Measurements from ENCODE around the gene ARL6. TPM values are rescaled to one million over a fixed set of nuclear protein-coding genes. Genes with fewer than 3 reads are reported as not detected.

The ARL6 gene
- total and polyA plus RNA-seq, 5 donors from 2014 or later = 1.7 to 3.2 (median 2.8) TPM

DNA sequence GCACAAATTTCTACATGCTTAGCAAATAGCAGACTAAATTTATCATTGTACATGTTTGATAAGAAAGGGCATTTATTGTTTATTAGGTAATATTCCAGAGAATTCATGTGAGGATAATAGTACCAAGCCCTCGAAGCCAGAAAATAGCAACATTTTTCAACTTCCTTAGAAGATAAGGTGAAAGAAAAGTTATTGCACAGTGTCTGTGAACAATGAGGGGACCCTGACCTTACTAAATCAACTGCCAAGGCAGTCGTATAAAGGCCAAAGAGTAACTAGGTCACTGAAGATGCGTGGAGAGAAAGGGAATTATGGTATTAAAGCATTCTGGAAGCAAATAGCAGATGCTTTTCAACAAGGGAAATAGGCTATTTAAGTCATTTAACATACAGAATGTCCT is 20.3 kb upstream of the ARL6 start:
- no peaks in the 10 kb centered on the region for H3K36me3 Mint-ChIP-seq
- Histone ChIP-seq H3K9me3 (ENCODE audit: control insufficient read depth in 2 of 2, low read length in 2 of 2) (no peaks in the 10 kb centered on the region), H3K27ac (ENCODE audit: insufficient read depth, low read length, poor library complexity, severe bottlenecking) (no peak overlapping the region), H3K36me3 (ENCODE audit: control insufficient read depth, insufficient read depth, low read length) (no peaks in the 10 kb centered on the region), H3K4me3 (ENCODE audit: low read depth, low read length) (no peak overlapping the region), H3K4me1 (ENCODE audit: control insufficient read depth, insufficient read depth, low read length, poor library complexity, severe bottlenecking) (no peaks in the 10 kb centered on the region), H3K27me3 (ENCODE audit: control insufficient read depth, insufficient read depth, low read length) (peaks cover 9% of the 10 kb centered on the region)
- no peak overlapping the region for H3K27ac Mint-ChIP-seq
- ATAC-seq (ENCODE audit: low read depth in 2 of 2) (no peak), DNase-seq (no peak)
- no peak overlapping the region for H3K4me3 Mint-ChIP-seq
- H3K27me3 Mint-ChIP-seq = peaks cover 42% of the 10 kb centered on the region
- no peaks in the 10 kb centered on the region for H3K9me3 Mint-ChIP-seq
- no peaks in the 10 kb centered on the region for H3K4me1 Mint-ChIP-seq

DNA sequence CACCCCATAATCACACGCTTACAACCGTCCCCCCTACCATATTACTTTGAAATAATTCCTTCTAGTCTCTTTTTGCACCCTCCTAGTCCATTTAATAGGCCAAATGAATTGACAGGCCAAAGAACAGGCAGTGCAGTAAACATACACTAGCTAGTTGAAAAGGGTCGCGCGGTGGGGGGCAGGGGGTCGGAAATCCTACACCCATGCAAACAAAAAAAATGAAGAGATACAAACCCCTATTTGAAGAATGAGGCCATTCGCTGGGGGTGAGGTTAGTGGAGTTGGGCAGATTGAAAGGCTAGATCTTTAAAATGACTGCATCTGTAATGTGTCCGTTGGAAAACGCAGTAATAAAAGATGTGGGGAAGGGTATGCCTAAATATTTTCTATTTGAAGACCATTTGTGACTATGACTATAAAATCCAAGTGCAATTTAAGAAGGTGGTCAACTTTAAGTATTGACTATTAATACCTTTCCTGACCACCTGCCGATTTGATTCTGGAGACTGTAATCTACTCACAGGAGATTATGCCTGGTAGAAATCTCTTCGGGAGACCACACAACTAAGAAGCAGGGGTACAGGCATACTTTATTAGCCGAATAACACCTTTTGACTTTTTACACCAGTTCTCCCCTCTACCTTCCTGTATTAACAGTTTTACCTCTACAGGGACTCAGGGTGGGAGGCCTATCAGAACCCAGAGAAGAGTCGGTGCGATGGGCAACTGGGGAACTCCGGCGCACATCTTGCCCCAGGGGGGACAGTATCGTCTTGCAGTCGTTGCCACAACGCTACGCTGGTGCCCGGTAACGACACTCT is 762 bp upstream of the ARL6 start:
- H3K27ac Mint-ChIP-seq = peak overlapping the region; percentile 95 to 97 (median 95)
- peak overlapping the region; percentile 96 to 99 (median 98) for H3K4me3 Mint-ChIP-seq
- peak overlapping the region; percentile 90 for H3K4me3 ChIP-seq (ENCODE audit: low read depth, low read length)
- DNase-seq = no peak
- no peaks in the 10 kb centered on the region for H3K36me3 Mint-ChIP-seq
- no peaks in the 10 kb centered on the region for H3K9me3 ChIP-seq (ENCODE audit: control insufficient read depth in 2 of 2, low read length in 2 of 2)
- H3K4me1 ChIP-seq (ENCODE audit: control insufficient read depth, insufficient read depth, low read length, poor library complexity, severe bottlenecking) = peaks cover 17% of the 10 kb centered on the region
- peak; percentile 39 to 52 for ATAC-seq (ENCODE audit: low read depth in 2 of 2)
- H3K27ac ChIP-seq (ENCODE audit: insufficient read depth, low read length, poor library complexity, severe bottlenecking) = peak overlapping the region; percentile 75
- no peaks in the 10 kb centered on the region for H3K36me3 ChIP-seq (ENCODE audit: control insufficient read depth, insufficient read depth, low read length)
- peaks cover 7% of the 10 kb centered on the region for H3K27me3 Mint-ChIP-seq
- peaks cover 6% of the 10 kb centered on the region for H3K27me3 ChIP-seq (ENCODE audit: control insufficient read depth, insufficient read depth, low read length)
- peaks cover 13 to 35% (median 22%) of the 10 kb centered on the region in 4 donors for H3K4me1 Mint-ChIP-seq
- no peaks in the 10 kb centered on the region for H3K9me3 Mint-ChIP-seq

DNA sequence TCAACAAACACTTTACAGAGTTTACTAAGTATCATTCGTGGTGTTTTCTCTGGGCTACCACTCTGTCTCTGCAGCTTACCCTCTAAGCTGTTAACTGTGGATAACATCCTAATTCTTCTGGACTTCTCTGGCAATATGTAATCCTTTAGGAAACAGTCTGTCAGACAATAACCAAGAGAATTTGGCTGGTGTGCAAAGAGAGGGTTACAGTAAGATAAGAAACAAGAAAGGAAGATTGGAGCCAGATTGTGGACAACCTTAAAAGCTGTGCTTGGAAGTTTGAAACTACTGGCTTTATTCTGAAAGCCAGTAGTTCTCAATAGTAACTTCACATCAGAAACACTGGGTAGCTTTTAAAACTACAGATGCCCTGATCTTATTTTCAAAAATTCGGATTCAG is 778 bp downstream of the ARL6 start:
- Mint-ChIP-seq H3K9me3 (no peaks in the 10 kb centered on the region), H3K4me1 (peaks cover 13 to 35% (median 22%) of the 10 kb centered on the region in 4 donors), H3K27ac (peak overlapping the region in 1 of 3 donors; percentile 95), H3K4me3 (peak overlapping the region; percentile 96 to 99 (median 98)), H3K27me3 (no peaks in the 10 kb centered on the region), H3K36me3 (peaks cover 8% of the 10 kb centered on the region)
- DNase-seq (no peak), ATAC-seq (ENCODE audit: low read depth in 2 of 2) (no peak)
- no peaks in the 10 kb centered on the region for H3K9me3 ChIP-seq (ENCODE audit: control insufficient read depth in 2 of 2, low read length in 2 of 2)
- peak overlapping the region; percentile 75 for H3K27ac ChIP-seq (ENCODE audit: insufficient read depth, low read length, poor library complexity, severe bottlenecking)
- H3K4me1 ChIP-seq (ENCODE audit: control insufficient read depth, insufficient read depth, low read length, poor library complexity, severe bottlenecking) = peaks cover 17% of the 10 kb centered on the region
- peaks cover 5% of the 10 kb centered on the region for H3K36me3 ChIP-seq (ENCODE audit: control insufficient read depth, insufficient read depth, low read length)
- H3K4me3 ChIP-seq (ENCODE audit: low read depth, low read length) = peak overlapping the region; percentile 90
- peaks cover 3% of the 10 kb centered on the region for H3K27me3 ChIP-seq (ENCODE audit: control insufficient read depth, insufficient read depth, low read length)

DNA sequence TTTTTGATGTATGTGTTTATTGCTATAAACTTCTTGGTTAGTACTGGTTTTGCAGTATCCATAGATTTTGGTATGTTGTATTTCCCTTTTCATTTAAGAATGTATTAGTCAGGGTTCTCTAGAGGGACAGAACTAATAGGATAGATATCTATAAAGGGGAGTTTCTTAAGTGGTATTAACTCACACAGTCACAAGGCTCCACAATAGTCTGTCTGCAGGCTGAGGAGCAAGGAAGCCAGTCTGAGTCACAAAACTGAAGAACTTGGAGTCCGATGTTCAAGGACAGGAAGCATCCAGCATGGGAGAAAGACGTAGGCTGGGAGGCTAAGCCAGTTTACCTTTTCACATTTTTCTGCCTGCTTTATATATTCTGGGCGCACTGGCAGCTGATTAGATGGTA is 8.4 kb downstream of the ARL6 start:
- Mint-ChIP-seq H3K4me3 (no peak overlapping the region), H3K9me3 (peaks cover 0 to 1% (median 0%) of the 10 kb centered on the region in 7 donors), H3K36me3 (peaks cover 57% of the 10 kb centered on the region), H3K27me3 (no peaks in the 10 kb centered on the region), H3K27ac (no peak overlapping the region), H3K4me1 (peaks cover 0 to 17% (median 1%) of the 10 kb centered on the region in 4 donors)
- H3K27ac ChIP-seq (ENCODE audit: insufficient read depth, low read length, poor library complexity, severe bottlenecking) = no peak overlapping the region
- ATAC-seq (ENCODE audit: low read depth in 2 of 2) = no peak
- H3K36me3 ChIP-seq (ENCODE audit: control insufficient read depth, insufficient read depth, low read length) = peaks cover 5% of the 10 kb centered on the region
- DNase-seq = no peak
- H3K4me3 ChIP-seq (ENCODE audit: low read depth, low read length) = no peak overlapping the region
- H3K27me3 ChIP-seq (ENCODE audit: control insufficient read depth, insufficient read depth, low read length) = no peaks in the 10 kb centered on the region
- no peaks in the 10 kb centered on the region for H3K9me3 ChIP-seq (ENCODE audit: control insufficient read depth in 2 of 2, low read length in 2 of 2)
- H3K4me1 ChIP-seq (ENCODE audit: control insufficient read depth, insufficient read depth, low read length, poor library complexity, severe bottlenecking) = no peaks in the 10 kb centered on the region

DNA sequence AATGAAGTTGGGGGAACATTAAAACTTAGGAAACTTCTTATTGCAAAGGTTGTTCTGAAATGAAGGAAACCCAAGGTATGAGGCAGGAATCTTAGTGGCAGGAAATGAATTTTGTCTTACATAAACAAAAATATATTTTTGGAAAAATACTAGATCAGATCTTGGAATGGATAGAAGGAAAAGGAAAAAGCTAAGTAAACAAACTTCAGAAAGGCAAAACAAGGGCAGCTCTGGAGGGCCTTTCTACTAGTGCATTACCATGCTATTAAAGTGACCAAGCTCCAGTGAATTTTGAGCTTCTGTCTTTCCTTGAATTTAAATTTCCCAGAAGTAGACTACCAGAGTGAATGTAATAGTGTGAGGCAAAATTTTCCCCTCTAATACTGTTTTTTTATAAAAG is 13.6 kb downstream of the ARL6 start:
- peaks cover 0 to 1% (median 0%) of the 10 kb centered on the region in 7 donors for H3K9me3 Mint-ChIP-seq
- H3K4me1 Mint-ChIP-seq = peaks cover 0 to 8% (median 1%) of the 10 kb centered on the region in 4 donors

GRCh38 chr3:97793420-97794019 is 29.0 kb downstream of the ARL6 start:
- no peak overlapping the region for H3K4me3 ChIP-seq (ENCODE audit: low read depth, low read length)
- H3K9me3 ChIP-seq (ENCODE audit: control insufficient read depth in 2 of 2, low read length in 2 of 2) = no peaks in the 10 kb centered on the region
- no peaks in the 10 kb centered on the region for H3K9me3 Mint-ChIP-seq
- no peak overlapping the region for H3K4me3 Mint-ChIP-seq
- no peaks in the 10 kb centered on the region for H3K4me1 Mint-ChIP-seq
- no peak overlapping the region for H3K27ac Mint-ChIP-seq
- DNase-seq (peak in 2 of 3 donors; percentile 68 to 80), ATAC-seq (ENCODE audit: low read depth in 2 of 2) (no peak)
- no peaks in the 10 kb centered on the region for H3K4me1 ChIP-seq (ENCODE audit: control insufficient read depth, insufficient read depth, low read length, poor library complexity, severe bottlenecking)
- no peaks in the 10 kb centered on the region for H3K27me3 ChIP-seq (ENCODE audit: control insufficient read depth, insufficient read depth, low read length)
- no peaks in the 10 kb centered on the region for H3K36me3 ChIP-seq (ENCODE audit: control insufficient read depth, insufficient read depth, low read length)
- H3K27ac ChIP-seq (ENCODE audit: insufficient read depth, low read length, poor library complexity, severe bottlenecking) = no peak overlapping the region
- H3K36me3 Mint-ChIP-seq = no peaks in the 10 kb centered on the region
- no peaks in the 10 kb centered on the region for H3K27me3 Mint-ChIP-seq

More for the DNA sequence above, 13.6 kb downstream of the ARL6 start:
- Histone ChIP-seq H3K4me3 (ENCODE audit: low read depth, low read length) (no peak overlapping the region), H3K4me1 (ENCODE audit: control insufficient read depth, insufficient read depth, low read length, poor library complexity, severe bottlenecking) (no peaks in the 10 kb centered on the region), H3K27me3 (ENCODE audit: control insufficient read depth, insufficient read depth, low read length) (no peaks in the 10 kb centered on the region), H3K9me3 (ENCODE audit: control insufficient read depth in 2 of 2, low read length in 2 of 2) (no peaks in the 10 kb centered on the region), H3K27ac (ENCODE audit: insufficient read depth, low read length, poor library complexity, severe bottlenecking) (no peak overlapping the region), H3K36me3 (ENCODE audit: control insufficient read depth, insufficient read depth, low read length) (no peaks in the 10 kb centered on the region)
- H3K27ac Mint-ChIP-seq = no peak overlapping the region
- DNase-seq = no peak
- no peak for ATAC-seq (ENCODE audit: low read depth in 2 of 2)
- H3K27me3 Mint-ChIP-seq = no peaks in the 10 kb centered on the region
- H3K4me3 Mint-ChIP-seq = no peak overlapping the region
- H3K36me3 Mint-ChIP-seq = peaks cover 40% of the 10 kb centered on the region

GRCh38 chr3:97795951-97796350 is 31.4 kb downstream of the ARL6 start:
- Mint-ChIP-seq H3K27me3 (no peaks in the 10 kb centered on the region), H3K27ac (no peak overlapping the region), H3K4me1 (no peaks in the 10 kb centered on the region), H3K4me3 (no peak overlapping the region), H3K36me3 (no peaks in the 10 kb centered on the region), H3K9me3 (no peaks in the 10 kb centered on the region)
- H3K9me3 ChIP-seq (ENCODE audit: control insufficient read depth in 2 of 2, low read length in 2 of 2) = no peaks in the 10 kb centered on the region
- H3K27ac ChIP-seq (ENCODE audit: insufficient read depth, low read length, poor library complexity, severe bottlenecking) = no peak overlapping the region
- H3K36me3 ChIP-seq (ENCODE audit: control insufficient read depth, insufficient read depth, low read length) = no peaks in the 10 kb centered on the region
- H3K27me3 ChIP-seq (ENCODE audit: control insufficient read depth, insufficient read depth, low read length) = no peaks in the 10 kb centered on the region
- ATAC-seq (ENCODE audit: low read depth in 2 of 2) (no peak), DNase-seq (no peak)
- H3K4me3 ChIP-seq (ENCODE audit: low read depth, low read length) = no peak overlapping the region
- H3K4me1 ChIP-seq (ENCODE audit: control insufficient read depth, insufficient read depth, low read length, poor library complexity, severe bottlenecking) = no peaks in the 10 kb centered on the region

Data from CD4-positive, CD25-positive, alpha-beta regulatory T cell (primary cell).